ENCODE results near the gene GCNA.

GCNA gene

DNA sequence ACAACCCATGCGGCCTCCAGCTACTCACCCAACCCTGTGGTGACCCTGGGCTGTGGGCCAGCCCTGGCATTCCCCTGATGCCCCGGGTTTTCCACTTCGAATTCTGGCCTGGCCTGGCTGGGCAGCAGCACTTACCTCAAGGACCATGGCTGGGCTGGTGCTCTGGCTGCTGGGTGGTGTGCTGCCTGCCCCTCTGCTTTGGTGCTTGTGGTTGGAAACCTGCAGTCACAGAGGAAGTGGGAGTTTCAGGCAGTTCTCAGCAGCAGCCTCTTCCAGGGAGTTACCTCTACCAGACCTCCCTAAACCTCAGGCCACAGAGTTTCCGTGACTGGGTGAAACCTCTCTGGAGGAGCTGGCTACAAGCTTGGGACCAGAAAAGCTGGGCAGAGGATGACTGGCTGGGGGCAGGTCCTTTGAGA is 40.1 kb downstream of the GCNA start, which contains the start of gene CXCR3:
Gene CXCR3 (minus strand): TSS at position 209 of the 419 bp plus-strand sequence. CDS start 62 bp downstream, at position 147.
- Mint-ChIP-seq H3K4me3 (peak within 1 kb of the TSS; percentile 81), H3K9me3 (no peaks in the 10 kb centered on the region), H3K4me1 (peaks cover 65% of the 10 kb centered on the region), H3K27ac (peak within 1 kb of the TSS; percentile 99), H3K36me3 (peaks cover 13% of the 10 kb centered on the region), H3K27me3 (no peaks in the 10 kb centered on the region)

DNA sequence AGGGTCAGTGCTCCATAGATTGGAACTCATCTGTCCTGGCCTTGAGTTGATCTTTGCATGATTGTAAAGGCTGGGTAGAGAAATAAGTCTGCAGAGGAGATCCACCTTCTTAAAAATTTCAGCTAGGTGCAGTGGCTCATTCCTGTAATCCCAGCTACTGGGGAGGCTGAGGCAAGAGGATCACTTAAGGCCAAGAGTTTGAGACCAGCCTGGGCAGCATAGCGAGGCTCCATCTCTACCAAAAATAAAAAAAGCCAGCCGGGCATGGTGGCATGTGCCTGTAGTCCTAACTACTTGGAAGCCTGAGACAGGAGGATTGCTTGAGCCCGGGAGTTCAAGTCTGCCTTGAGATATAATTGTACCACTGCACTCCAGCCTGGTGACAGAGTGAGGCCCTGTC is 40.5 kb downstream of the GCNA start:
- H3K9me3 Mint-ChIP-seq, result no peaks in the 10 kb centered on the region
- peaks cover 13% of the 10 kb centered on the region for H3K36me3 Mint-ChIP-seq
- peak overlapping the region; percentile 99 for H3K27ac Mint-ChIP-seq
- H3K4me3 Mint-ChIP-seq, result peak overlapping the region; percentile 81
- peaks cover 70% of the 10 kb centered on the region for H3K4me1 Mint-ChIP-seq
- no peaks in the 10 kb centered on the region for H3K27me3 Mint-ChIP-seq

DNA sequence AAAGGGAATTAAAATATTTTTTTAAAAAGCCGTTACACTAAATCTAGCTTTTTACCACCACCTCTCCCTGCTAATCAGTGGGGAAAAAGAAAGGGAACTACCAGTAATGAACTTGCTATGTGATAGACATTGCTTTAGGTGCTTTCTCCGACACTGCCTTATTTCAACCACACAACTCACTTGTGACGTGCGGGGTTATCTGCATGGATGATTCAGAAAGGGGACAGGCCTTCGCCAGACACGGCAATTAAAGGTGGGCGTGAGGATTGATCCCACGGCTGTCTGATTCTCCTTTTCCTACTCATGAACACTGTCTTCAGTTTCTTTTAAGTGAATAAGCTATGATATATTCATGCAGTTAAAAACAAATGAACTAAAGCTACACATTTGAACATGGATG is 41.0 kb downstream of the GCNA start:
- Mint-ChIP-seq H3K36me3 (peaks cover 13% of the 10 kb centered on the region), H3K9me3 (no peaks in the 10 kb centered on the region), H3K4me1 (peaks cover 72% of the 10 kb centered on the region), H3K27ac (peak overlapping the region; percentile 99), H3K4me3 (peak overlapping the region; percentile 81), H3K27me3 (no peaks in the 10 kb centered on the region)

DNA sequence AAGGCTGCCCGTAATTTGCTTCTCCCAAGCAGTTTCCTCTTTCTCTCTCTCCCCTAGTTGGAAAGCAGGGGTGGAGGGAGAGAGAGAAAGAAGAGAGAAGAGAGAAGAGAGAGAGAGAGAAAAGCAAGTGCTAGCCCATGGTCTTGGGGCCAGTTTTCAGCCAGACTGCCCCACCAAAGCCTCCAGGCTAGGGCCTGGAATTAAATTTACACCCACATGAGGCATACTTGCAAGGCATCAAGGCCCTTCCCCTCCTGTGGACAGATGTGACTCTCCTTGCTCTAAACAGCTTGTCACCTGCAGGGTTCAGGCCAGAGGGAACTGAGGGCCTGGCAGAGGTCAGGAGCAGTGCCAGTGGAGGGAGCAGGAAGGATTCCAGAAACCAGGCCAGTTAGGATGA is 41.7 kb downstream of the GCNA start:
- Mint-ChIP-seq H3K9me3 (no peaks in the 10 kb centered on the region), H3K27ac (peak overlapping the region; percentile 99), H3K4me1 (peaks cover 70% of the 10 kb centered on the region), H3K36me3 (peaks cover 10% of the 10 kb centered on the region), H3K27me3 (no peaks in the 10 kb centered on the region), H3K4me3 (peak overlapping the region; percentile 81)

DNA sequence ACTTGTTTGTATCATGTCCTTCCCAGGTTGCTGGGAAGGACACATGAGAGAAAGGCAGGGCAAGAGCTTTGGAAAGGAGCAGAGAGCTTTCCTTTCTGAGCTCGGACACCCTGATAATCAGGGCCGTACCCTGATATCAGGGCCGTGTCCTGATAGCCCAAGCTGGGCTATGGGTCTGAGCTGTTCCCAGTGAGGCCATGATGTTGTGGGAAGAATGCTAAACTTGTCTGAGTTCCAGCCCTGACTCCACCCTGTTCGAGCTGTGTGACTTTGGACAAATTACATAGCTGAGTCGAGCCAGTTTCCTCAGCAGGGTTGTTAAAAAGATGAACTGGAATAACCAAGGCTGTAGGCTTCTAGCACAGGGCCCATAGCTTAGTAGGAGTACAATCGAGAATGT is 43.4 kb downstream of the GCNA start:
- Mint-ChIP-seq H3K4me1 (peaks cover 59% of the 10 kb centered on the region), H3K27me3 (no peaks in the 10 kb centered on the region), H3K36me3 (peaks cover 1% of the 10 kb centered on the region), H3K27ac (peak overlapping the region; percentile 35), H3K4me3 (peak overlapping the region; percentile 51), H3K9me3 (no peaks in the 10 kb centered on the region)

DNA sequence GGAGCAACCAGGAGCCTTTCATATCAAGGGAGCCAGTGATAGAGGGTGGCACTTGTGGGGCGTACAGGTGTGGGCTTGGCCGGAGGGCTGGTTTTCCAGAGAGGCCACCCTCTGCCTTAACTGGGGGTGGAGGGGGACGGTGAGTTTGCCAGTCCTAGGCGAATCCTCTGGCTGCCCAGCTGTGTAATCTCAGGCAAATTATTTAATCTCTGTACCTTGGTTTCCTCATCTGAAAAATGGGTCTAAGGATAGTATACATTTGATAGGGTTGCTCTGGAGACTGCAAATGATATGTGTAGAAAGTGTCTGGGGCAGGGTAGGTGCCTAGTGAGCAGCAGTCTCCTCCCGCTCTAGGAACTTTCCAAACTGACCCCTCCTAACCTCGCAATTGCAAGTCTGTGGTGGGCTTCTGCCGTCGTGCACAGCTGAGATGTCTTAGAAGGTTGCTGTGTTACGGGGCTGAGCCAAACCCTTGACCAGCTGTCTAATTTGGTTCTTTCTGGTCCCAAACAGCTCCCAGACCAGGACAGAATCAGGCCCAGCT is 43.9 kb downstream of the GCNA start:
- H3K4me3 Mint-ChIP-seq, result peak overlapping the region; percentile 51
- H3K36me3 Mint-ChIP-seq, result no peaks in the 10 kb centered on the region
- H3K4me1 Mint-ChIP-seq, result peaks cover 58% of the 10 kb centered on the region

DNA sequence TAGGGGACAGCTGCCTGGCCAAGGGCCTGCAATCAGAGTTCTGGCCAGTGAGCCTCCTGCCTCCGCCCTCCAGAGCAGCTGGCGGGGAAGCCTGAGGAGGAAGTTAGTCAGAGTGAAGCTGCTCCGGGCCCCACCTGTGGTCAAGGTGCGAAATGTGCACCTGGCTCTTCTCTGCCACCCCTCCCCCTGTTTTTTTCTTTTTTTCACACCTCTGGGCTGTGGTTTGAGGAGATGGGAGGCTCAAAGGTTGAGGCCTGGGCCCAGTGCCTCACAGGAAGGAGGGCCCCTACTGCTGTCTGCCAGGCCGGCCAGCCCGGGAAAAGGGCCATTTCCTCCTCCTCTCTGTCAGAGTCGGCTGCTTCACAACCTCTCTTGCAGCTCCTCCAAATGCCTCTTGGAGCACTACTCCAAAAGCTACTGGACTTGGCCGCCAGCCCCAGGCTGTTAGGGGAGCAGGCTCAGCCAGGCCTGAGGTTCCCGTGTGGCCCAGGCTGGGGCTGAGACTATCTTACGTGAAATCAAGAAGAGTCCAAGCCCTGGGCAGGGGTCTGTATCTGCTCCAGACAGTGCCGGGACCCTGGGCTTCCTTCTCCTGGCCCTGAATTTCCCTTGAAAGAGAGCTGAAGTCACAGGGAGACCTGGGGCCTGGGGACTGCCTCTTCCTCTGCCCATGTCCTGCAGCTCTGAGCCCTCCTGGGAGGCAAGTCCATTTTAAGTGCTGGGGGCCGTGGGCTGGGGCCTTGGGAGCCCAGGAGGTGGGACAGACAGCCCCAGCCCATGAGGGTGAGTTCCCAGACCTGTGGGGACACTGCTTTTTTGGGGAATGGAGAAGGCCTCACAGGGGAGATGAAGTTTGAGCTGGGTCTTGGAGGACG is 44.6 kb downstream of the GCNA start:
- Mint-ChIP-seq H3K4me3 (peak overlapping the region; percentile 57), H3K4me1 (peaks cover 51% of the 10 kb centered on the region)

More for the DNA sequence above, 43.9 kb downstream of the GCNA start:
- Mint-ChIP-seq H3K27me3 (no peaks in the 10 kb centered on the region), H3K27ac (peak overlapping the region; percentile 93), H3K9me3 (no peaks in the 10 kb centered on the region)

DNA sequence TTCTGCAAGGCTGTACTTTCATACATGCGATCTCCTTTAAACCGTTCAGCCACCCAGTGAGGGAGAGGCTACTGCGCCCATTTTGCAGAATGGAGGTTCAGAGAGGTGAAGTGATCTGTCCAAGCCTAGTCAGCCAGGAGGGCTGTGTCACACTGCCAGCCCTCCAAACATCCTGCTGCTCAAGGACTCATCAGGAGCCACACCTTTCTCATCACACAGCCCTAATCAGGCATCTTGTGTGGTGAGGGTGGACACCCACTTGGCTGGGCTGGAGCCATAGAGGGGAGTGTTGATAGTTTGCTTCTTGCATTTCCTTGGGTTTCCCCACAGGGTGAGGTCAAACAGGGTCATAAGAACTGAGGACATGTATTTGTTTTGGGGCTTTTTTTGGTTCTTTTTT is 45.5 kb downstream of the GCNA start:
- H3K9me3 Mint-ChIP-seq, result no peaks in the 10 kb centered on the region
- peaks cover 42% of the 10 kb centered on the region for H3K4me1 Mint-ChIP-seq

More for the DNA sequence above, 44.6 kb downstream of the GCNA start:
- H3K9me3 Mint-ChIP-seq, result no peaks in the 10 kb centered on the region
- no peaks in the 10 kb centered on the region for H3K27me3 Mint-ChIP-seq
- H3K27ac Mint-ChIP-seq, result peak overlapping the region; percentile 93
- no peaks in the 10 kb centered on the region for H3K36me3 Mint-ChIP-seq

DNA sequence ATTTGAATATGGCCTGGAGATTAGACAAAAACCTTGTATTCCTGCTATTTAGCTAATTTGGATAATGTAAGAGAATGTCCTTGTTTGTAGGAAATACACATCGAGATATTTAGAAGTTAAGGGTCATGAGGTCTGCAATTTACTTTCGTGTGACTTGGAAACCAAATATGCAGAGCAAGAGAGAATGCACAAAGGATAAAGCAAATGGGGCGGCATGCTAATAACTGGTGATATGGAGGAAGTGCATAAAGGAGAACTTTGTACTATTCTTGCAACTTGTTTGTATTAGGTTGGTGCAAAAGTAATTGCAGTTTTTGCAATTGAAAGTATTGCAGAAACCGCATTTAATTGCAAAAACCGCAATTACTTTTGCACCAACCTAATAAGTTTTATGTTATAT is 47.2 kb downstream of the GCNA start:
- H3K36me3 Mint-ChIP-seq, result no peaks in the 10 kb centered on the region
- H3K4me1 Mint-ChIP-seq, result peaks cover 33% of the 10 kb centered on the region
- no peaks in the 10 kb centered on the region for H3K9me3 Mint-ChIP-seq
- no peak overlapping the region for H3K27ac Mint-ChIP-seq
- no peaks in the 10 kb centered on the region for H3K27me3 Mint-ChIP-seq
- H3K4me3 Mint-ChIP-seq, result no peak overlapping the region

More for the DNA sequence above, 45.5 kb downstream of the GCNA start:
- Mint-ChIP-seq H3K36me3 (no peaks in the 10 kb centered on the region), H3K4me3 (peak overlapping the region; percentile 51), H3K27ac (peak overlapping the region; percentile 70), H3K27me3 (no peaks in the 10 kb centered on the region)

DNA sequence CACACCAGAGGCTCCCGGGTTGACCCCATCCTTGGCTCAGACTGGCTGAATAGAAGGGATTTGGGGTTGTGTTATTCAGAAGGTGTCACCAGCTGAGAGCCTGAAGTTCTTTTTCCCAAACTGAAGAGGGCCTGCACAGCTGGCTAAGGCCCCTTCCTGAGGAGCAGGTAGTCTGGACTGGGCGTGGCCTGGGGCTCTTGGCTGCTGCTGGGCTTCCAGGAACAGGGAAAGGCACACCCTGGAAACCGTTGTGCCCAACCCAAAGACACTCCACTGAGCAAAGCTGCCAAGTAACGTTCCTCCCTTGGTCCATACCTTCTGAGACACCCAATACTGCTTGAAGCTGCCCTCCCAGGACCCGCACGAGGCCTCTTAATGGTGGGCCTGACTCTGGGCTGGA is 48.3 kb downstream of the GCNA start:
- Mint-ChIP-seq H3K4me3 (no peak overlapping the region), H3K36me3 (no peaks in the 10 kb centered on the region), H3K4me1 (peaks cover 31% of the 10 kb centered on the region), H3K9me3 (no peaks in the 10 kb centered on the region), H3K27ac (no peak overlapping the region), H3K27me3 (no peaks in the 10 kb centered on the region)

DNA sequence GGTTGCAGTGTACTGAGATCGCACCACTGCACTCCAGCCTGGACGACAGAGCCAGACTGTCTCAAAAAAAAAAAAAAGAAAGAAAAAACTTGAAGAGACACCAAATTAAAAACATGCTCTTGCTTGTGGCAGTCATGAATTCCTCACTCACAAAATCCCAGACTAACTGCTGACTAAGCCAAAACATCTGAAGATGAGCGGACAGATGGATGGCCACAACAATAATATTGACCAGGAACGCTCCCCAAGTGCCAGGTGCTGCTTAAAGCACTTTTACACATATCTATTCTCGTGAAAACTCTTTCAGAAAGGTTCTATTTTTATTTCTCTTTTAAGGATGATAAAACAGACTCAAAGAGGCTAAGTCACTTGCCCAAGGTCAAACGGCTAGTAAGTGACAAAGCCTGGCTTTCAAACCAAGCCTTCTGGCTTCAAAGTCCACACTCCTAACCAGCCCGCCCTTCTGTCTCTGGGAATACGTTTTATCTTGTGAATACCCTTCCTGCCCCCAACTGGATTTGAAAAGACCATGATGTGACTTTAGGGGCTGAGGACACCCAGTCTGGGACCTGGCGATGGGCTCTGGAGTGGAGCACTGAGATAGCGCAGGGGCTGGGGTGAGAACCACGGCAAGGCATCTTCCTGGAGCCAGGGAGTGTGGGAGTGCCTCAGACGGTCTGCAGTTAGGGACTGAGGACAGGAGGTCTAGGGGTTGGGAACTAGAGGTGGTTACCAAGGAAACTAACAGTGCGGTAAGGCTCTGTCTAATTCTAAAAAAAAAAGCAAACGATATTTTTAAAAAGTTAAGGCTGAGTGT is 49.6 kb downstream of the GCNA start:
- H3K4me1 Mint-ChIP-seq, result peaks cover 19% of the 10 kb centered on the region
- H3K36me3 Mint-ChIP-seq, result no peaks in the 10 kb centered on the region
- no peak overlapping the region for H3K27ac Mint-ChIP-seq
- H3K27me3 Mint-ChIP-seq, result no peaks in the 10 kb centered on the region
- H3K4me3 Mint-ChIP-seq, result no peak overlapping the region
- H3K9me3 Mint-ChIP-seq, result no peaks in the 10 kb centered on the region

DNA sequence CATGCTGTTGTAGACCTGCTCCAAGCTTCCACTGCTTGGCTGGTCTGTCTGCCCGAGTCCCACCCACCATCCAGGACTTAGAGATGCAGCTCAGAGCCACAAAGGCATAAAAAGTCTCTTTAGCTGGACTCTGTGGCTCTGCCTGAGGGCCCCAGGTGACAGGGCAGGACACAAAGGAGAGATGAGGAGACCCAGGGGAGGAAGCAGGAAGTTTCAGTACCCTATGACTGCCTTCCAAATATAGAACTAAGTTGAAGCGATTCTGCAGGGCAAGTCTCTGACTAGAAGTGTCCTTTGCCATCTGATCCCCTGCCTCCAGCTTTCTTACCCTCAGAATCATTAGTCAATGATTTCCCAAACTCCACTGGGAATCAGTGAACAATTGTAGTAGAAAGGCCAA is 51.2 kb downstream of the GCNA start:
- H3K4me1 Mint-ChIP-seq, result peaks cover 6% of the 10 kb centered on the region
- no peaks in the 10 kb centered on the region for H3K9me3 Mint-ChIP-seq
- no peak overlapping the region for H3K27ac Mint-ChIP-seq
- H3K27me3 Mint-ChIP-seq, result no peaks in the 10 kb centered on the region
- no peaks in the 10 kb centered on the region for H3K36me3 Mint-ChIP-seq
- no peak overlapping the region for H3K4me3 Mint-ChIP-seq

DNA sequence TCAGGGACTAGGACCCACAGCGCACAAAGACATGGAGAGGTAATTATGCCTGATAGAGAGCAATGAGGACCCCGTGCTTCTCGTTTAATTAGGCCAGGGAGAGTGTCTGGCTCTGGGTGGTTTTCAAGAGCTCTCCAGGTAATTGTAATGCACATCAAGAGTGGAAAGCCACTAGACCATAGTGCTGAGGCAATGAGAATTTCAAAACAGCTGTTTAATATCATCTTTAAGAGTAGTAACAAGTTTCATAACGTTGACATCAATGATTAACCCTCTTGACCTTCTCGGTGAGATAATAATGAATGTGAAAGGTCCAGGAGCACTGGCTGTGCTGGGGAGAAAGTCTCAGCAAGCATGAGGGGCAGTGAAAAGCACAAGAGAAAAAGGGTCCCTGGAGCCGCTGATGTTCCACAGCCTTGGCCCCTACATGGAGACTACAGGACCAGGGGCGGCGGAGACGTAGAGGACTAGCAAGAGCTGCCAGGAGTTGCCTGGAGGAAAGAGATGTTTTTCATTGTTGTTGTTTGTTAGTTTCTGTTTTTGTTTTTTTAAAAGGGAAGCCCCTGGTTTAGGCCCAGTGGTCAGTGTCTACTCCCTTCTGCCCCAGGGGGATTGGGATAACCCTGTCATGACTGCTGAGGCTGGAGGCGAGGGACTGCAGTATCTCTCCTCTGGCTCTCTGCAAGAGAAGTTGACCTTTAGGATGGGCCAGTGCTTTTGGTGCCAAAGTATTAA is 54.9 kb downstream of the GCNA start:
- H3K4me1 Mint-ChIP-seq, result peaks cover 18% of the 10 kb centered on the region
- H3K27ac Mint-ChIP-seq, result no peak overlapping the region
- no peaks in the 10 kb centered on the region for H3K9me3 Mint-ChIP-seq
- no peaks in the 10 kb centered on the region for H3K36me3 Mint-ChIP-seq
- no peak overlapping the region for H3K4me3 Mint-ChIP-seq
- no peaks in the 10 kb centered on the region for H3K27me3 Mint-ChIP-seq

DNA sequence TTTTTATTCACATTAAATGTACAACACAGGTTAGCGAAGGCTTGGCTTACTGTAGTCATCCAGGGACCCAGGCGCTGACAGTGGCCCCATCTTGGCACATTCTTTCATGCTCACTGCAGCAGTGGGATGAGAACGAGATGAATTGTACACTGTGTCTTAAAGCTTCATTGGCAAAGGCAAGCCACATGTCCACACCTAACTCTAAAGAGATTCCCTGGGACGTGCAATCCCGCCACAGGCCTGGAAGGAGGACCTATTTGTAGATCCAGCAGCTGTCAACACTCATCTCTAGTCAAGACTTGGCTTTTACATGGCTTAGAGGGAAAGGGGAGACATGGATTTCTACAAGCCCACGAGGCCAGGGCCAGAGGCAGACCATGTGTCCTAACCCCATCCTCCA is 56.1 kb downstream of the GCNA start:
- no peak overlapping the region for H3K4me3 Mint-ChIP-seq
- H3K36me3 Mint-ChIP-seq, result no peaks in the 10 kb centered on the region
- no peak overlapping the region for H3K27ac Mint-ChIP-seq
- no peaks in the 10 kb centered on the region for H3K9me3 Mint-ChIP-seq
- H3K4me1 Mint-ChIP-seq, result peaks cover 16% of the 10 kb centered on the region
- no peaks in the 10 kb centered on the region for H3K27me3 Mint-ChIP-seq

Data from activated naive CD4-positive, alpha-beta T cell treated with anti-CD3 and anti-CD28 coated beads, Interleukin-2, amount 50 U/mL, for 24 hours (primary cell).